Memory B cell (primary cell): ENCODE measurements around the gene VSIG10.
A peak's percentile ranks its signal among the peaks of the same experiment; 100 is the strongest.

ENCODE experiments used
- ATAC-seq: fragments of 150-1000 bp; cut with Tn5 transposase; 2 replicates; pipeline ENCODE4 v1.10.0; 2021; ENCODE audit warnings: low read depth, mild to moderate bottlenecking, moderate library complexity
- DNase-seq, 2 donors: peaks; one replicate each; pipeline ENCODE4 v3.0.0; 2022; ENCODE audit warnings: low spot score in 2 of 2
- H3K27ac Mint-ChIP-seq: one replicate; pipeline ENCODE4 v1.8.0; 2022; ENCODE audit warnings: mild to moderate bottlenecking, moderate library complexity, mixed read lengths
- H3K27me3 Mint-ChIP-seq: one replicate; pipeline ENCODE4 v1.8.0; 2022; ENCODE audit warnings: mixed read lengths
- H3K36me3 Mint-ChIP-seq: one replicate; pipeline ENCODE4 v1.8.0; 2022; ENCODE audit warnings: mild to moderate bottlenecking, mixed read lengths
- H3K4me1 Mint-ChIP-seq: one replicate; pipeline ENCODE4 v1.8.0; 2022; ENCODE audit warnings: mixed read lengths
- H3K4me3 Mint-ChIP-seq: one replicate; pipeline ENCODE4 v1.8.0; 2022; ENCODE audit warnings: mild to moderate bottlenecking, moderate library complexity, mixed read lengths
- H3K9me3 Mint-ChIP-seq: one replicate; pipeline ENCODE4 v1.8.0; 2022; ENCODE audit warnings: mixed read lengths

The VSIG10 gene

DNA sequence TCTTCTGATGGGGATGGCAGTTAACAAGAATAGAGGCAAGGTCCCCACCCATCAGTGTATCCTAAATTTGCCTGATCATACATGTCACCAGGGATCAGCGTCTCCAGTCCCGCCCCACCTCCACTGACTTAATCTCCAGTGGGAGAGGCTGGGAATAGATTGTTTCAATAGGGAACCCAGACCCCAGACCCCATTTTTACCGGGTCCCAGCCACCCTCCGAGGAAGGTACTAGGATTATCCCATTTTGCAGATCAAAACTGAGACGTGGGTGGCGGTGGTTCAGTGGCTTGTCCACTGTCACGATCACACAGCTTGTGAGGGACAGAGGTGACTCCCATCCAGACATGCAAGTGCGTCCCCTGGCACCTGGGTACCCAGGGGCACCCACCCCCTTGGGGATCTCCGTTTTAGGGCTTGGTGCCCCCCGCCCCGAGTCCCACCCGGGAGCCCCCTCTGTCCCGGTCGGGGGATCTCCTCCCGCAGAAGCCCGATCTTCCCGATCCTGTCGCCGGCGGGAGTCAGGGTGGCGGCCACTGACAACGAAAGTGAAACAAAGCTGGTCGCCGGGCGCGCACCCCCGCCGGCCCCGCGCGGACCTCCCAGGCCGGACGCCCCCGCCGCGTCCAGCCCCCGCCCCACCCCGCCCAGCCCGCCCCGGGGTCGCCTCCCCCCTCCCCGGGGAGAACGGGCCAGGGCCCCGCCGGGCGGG is 43.4 kb downstream of the VSIG10 start:
- Mint-ChIP-seq H3K27ac (peak overlapping the region; percentile 56), H3K9me3 (no peaks in the 10 kb centered on the region), H3K4me3 (peak overlapping the region; percentile 70), H3K36me3 (no peaks in the 10 kb centered on the region), H3K27me3 (no peaks in the 10 kb centered on the region), H3K4me1 (peaks cover 42% of the 10 kb centered on the region)
- peak; percentile 11 for ATAC-seq
- DNase-seq, result peak in 1 of 2 donors; percentile 30

DNA sequence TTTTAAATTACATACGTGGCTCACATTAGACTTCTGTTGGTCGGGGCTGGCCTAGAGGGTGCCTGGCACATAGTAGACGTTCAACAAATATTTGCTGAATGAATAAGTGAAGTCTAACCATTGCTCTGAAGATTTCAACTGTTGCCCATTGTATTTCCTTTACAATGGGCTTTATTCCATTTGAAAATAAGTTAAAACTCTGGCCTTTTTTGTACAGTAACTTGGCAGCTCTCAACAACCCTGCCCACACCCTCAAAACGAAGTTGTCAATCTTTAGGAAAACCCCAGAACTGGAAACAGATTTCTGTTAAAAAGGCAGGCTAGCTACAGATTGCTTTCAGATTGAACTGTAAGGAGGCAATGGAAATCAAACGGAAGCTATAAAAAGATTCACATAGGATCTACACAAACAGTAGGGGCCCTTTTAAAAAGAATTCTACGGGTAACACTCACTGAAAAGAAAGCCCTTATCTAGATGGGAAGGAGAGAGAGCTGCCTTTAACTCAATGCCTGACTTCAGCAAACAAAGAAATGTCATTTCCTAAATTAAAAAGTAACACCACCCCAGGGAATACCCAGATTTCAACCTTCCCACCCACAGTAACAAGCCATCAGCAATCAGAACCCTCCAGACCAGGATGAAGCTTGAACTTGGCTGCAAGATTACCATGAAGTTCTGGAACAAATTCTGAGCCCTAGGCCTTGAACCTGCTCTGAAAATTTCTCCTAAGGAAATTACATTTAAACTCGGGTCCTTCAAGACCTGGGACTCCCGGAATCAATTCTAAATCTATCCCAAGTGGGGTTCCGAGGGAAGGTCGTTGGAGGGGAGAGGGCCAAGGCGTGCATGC is 44.2 kb downstream of the VSIG10 start:
- H3K4me3 Mint-ChIP-seq, result peak overlapping the region; percentile 70

DNA sequence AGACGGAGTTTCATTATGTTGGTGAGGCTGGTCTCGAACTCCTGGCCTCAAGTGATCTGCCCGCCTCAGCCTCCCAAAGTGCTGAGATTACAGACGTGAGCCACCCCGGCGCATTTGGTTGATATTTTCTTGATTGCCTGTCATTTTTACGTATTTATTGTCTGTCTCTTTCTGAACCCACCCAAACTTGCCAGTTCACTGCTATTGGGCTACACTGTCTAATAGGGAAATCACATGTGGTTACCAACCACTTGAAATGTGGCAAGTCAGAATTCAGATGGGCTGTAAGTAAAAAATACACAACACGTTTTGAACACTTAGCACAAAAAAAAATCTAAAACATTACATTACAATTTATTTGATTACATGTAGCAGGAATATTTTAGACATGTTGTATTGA is 44.9 kb downstream of the VSIG10 start:
- ATAC-seq (no peak), DNase-seq (no peak)
- Mint-ChIP-seq H3K27me3 (no peaks in the 10 kb centered on the region), H3K27ac (no peak overlapping the region), H3K9me3 (no peaks in the 10 kb centered on the region), H3K36me3 (no peaks in the 10 kb centered on the region), H3K4me3 (no peak overlapping the region), H3K4me1 (peaks cover 29% of the 10 kb centered on the region)

More for the DNA sequence above, 44.2 kb downstream of the VSIG10 start:
- Mint-ChIP-seq H3K9me3 (no peaks in the 10 kb centered on the region), H3K4me1 (peaks cover 33% of the 10 kb centered on the region), H3K27ac (peak overlapping the region; percentile 56), H3K27me3 (no peaks in the 10 kb centered on the region), H3K36me3 (no peaks in the 10 kb centered on the region)
- ATAC-seq, result no peak
- DNase-seq, result no peak

DNA sequence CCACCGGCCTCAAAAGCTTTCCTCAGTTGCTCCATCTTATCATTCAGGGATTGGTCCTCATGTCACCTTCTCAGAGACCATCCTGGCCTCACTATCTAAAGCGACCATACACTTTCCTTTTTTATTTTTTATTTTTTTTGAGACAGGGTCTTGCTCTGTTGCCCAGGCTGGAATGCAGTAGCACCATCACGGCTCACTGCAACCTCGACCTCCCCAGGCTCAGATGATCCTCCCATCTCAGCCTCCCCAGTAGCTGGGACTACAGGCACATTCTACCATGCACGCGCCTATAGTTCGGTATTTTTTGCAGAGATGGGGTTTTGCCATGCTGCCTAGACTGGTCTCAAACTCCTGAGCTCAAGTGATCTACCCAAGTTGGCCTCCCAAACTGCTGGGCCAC is 45.6 kb downstream of the VSIG10 start:
- Mint-ChIP-seq H3K36me3 (no peaks in the 10 kb centered on the region), H3K4me3 (no peak overlapping the region), H3K4me1 (peaks cover 29% of the 10 kb centered on the region), H3K9me3 (no peaks in the 10 kb centered on the region), H3K27me3 (no peaks in the 10 kb centered on the region), H3K27ac (no peak overlapping the region)
- DNase-seq (no peak), ATAC-seq (no peak)

DNA sequence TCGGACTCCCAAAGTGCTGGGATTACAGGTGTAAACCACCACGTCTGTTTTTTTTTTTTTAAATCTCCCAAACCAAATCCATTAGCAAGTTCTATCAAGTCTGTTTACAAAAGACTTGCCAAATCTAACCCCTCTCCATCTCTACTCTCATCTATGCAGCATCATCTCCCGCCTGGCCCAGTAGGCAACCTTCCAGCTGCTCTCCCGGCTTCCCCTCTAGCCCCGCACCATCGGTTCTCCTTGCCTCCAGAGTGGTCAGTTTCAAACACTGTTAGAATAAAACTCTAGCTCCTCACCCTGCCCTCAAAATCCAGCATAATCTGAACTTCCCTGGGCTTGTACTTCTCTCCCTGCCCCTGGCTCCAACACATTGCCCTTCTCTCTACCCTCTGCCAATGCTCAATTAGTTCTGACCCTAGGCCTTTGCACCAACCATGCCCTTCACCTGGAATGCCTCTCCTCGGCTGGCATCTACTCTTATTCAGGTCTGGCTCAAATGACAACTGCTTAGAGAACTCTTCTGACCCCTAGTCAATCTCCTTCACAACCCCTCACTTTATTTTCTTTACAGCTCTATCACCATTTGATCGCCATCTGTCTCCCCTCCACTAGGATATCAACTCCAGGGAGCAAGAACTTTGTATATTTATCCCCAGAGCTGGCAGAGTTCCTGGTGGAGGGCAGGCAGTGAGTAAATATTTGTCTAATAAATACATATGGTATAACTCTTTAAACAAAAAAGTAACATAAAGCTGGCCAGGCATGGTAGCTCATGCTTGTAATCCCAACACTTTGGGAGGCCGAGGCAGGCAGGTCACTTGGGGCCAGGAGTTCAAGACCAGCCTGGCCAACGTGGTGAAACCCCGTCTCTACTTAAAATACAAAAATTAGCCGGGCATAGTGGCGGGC is 47.7 kb downstream of the VSIG10 start:
- peaks cover 14% of the 10 kb centered on the region for H3K4me1 Mint-ChIP-seq
- H3K27ac Mint-ChIP-seq, result no peak overlapping the region
- ATAC-seq (no peak), DNase-seq (no peak)
- H3K36me3 Mint-ChIP-seq, result peaks cover 3% of the 10 kb centered on the region
- no peaks in the 10 kb centered on the region for H3K27me3 Mint-ChIP-seq
- H3K4me3 Mint-ChIP-seq, result no peak overlapping the region
- no peaks in the 10 kb centered on the region for H3K9me3 Mint-ChIP-seq

DNA sequence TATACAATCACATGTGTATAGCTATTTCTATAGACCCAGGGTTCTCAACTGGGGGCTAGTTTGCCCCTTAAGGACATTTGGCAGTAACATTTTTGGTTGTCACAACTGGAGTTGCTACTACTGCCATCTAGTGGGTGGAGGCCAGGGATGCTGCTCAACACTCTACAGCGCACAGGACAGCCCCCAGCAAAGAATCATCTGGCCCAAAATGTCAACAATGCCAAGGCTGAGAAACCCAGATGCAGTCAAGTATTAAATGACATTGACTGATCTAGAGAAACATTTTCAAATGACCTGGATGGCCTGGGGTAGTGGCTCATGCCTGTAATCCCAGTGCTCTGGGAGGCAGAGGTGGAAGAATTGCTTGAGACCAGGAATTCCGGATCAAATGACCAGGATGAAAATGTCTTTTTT is 48.7 kb downstream of the VSIG10 start:
- ATAC-seq (peak; percentile 93), DNase-seq (peak; percentile 53 to 64)
- H3K27me3 Mint-ChIP-seq, result no peaks in the 10 kb centered on the region
- no peaks in the 10 kb centered on the region for H3K9me3 Mint-ChIP-seq
- peaks cover 5% of the 10 kb centered on the region for H3K36me3 Mint-ChIP-seq
- no peak overlapping the region for H3K4me3 Mint-ChIP-seq
- H3K4me1 Mint-ChIP-seq, result peaks cover 12% of the 10 kb centered on the region
- H3K27ac Mint-ChIP-seq, result no peak overlapping the region

DNA sequence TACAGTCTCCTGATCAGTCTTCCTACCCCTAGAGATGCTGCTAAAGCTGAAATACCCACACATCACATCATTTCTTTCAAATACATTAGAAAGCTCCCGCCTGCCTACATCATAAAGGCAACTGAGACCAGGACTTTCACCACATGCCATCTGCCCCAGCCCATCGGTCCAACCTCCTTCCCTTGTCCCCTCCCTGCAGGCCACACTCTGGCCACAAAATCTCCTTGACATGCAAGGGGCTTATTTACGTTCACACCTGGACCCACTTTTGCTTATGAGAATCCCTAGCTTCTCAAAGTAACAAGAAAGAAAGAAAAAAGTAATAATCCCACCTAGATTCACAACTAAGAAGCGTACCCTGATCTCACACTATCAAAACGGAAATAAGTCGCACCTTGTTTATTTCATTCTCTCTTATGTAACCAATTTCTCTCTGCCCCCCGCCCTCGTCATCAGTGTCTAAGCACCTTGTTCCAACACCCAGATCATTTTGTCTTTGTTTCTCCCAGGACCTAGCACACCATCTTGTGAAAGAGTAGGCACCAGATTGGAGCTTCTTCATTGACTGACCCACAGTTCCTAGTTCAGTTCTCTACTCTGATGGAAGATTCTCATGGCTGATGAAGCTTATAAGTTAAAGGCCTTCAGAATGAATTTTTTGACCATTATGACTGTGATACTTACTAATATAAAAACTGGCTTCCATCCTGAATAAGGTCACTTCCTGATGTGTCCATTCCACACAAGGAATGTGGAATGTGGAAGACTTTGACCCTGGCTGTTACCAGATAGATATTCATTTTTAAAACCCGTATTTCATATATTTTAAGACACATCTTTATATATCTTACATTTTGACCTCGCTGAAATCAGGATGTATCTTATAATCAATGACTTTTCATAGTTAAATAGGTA is 50.5 kb downstream of the VSIG10 start:
- no peak for DNase-seq
- H3K4me1 Mint-ChIP-seq, result peaks cover 5% of the 10 kb centered on the region
- no peak overlapping the region for H3K27ac Mint-ChIP-seq
- H3K36me3 Mint-ChIP-seq, result peaks cover 10% of the 10 kb centered on the region
- no peaks in the 10 kb centered on the region for H3K9me3 Mint-ChIP-seq
- H3K27me3 Mint-ChIP-seq, result no peaks in the 10 kb centered on the region
- H3K4me3 Mint-ChIP-seq, result no peak overlapping the region
- no peak for ATAC-seq

DNA sequence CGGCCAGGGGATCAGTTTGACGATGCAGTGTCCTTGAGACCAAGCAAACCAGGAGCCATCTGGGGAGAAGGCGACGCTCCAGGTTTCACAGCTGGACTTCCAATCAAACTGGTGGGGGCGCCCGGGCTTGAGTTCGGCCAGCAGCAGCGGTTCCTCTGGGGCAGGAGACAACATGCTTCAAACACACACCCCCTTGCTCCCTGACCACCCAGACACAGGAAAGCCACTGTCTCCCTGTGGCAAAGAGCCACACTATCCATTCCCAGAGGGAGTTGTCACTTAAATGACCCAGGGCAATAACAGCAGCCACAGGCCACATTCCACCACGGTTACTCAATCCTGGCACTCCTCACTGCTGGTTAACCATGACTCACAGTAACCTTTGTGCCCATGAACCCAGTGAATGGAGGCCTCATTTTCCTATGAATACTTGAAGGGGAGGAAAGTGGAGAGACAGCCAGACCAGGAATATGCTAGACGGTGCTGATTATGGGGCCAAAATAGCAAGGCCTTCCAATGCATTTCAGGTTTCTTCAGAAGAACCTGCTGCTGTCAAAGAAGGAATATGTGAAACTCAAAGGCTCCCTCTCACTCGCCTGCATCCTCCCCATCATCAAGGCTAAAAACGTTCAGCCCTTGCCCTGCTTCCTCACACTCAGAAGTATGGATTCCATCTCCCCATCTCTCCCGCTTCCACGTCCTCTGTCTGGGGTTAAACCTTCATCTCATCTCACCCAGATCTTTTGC is 51.3 kb downstream of the VSIG10 start:
- no peak overlapping the region for H3K4me3 Mint-ChIP-seq
- no peak overlapping the region for H3K27ac Mint-ChIP-seq
- no peaks in the 10 kb centered on the region for H3K9me3 Mint-ChIP-seq
- no peaks in the 10 kb centered on the region for H3K27me3 Mint-ChIP-seq
- ATAC-seq, result no peak
- no peak for DNase-seq
- H3K36me3 Mint-ChIP-seq, result peaks cover 10% of the 10 kb centered on the region
- peaks cover 5% of the 10 kb centered on the region for H3K4me1 Mint-ChIP-seq

DNA sequence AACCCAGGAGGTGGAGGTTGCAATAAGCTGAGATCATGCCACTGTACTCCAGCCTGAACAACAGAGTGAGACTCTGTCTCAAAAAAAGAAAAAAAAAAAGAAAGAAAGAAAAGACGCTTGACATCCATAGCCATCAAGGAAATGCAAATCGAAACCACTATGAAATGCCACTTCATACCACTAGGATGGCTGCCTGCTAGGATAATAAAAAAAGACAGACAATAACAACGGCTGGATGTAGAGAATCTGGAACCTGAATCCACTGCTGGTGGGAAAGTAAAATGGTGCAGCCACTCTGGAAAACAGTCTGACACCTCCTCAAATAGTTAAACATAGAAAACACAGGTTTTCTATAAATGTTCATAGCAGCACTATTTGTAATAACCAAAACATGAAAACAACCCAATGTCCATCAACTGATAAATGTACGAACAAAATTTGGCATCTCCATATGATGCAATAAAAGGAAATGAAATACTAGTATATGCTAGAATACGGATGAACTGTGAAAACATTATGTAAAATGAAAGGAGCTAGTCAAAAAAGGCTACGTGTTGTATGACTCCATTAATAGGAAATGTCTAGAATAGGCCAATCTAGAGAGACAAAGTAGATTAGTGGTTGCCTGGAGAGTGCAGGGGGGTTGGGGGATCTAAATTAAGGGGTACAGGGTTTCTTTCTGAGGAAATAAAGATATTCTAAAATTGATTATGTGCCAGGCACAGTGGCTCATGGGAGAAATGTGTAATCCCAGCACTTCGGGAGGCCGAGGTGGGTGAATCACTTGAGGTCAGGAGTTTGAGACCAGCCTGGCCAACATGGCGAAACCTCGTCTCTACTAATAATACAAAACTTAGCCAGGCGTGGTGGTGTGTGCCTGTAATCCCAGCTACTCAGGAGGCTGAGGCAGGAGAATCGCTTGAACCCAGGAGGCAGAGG is 52.6 kb downstream of the VSIG10 start:
- H3K27me3 Mint-ChIP-seq, result no peaks in the 10 kb centered on the region
- peaks cover 10% of the 10 kb centered on the region for H3K36me3 Mint-ChIP-seq
- ATAC-seq, result no peak

DNA sequence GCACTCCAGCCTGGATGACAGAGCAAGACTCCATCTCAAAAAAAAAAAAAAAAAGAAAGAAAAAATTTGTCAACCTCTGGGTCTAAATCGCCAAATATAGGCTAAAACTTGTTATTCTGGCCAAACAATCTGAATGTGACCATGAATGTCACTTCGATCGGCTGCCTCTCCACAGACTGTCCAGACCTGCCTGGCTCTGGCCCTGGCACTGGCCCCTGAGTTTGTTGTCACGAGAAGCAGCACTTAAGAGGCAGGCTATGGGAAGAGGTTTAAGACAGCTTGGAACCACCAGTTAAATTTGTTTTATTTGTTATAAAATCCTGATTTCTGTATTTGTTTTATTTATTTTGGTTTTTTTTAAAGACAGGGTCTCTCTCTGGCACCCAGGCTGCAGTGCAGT is 57.4 kb downstream of the VSIG10 start:
- Mint-ChIP-seq H3K27ac (no peak overlapping the region), H3K9me3 (no peaks in the 10 kb centered on the region), H3K4me1 (no peaks in the 10 kb centered on the region), H3K27me3 (no peaks in the 10 kb centered on the region), H3K36me3 (peaks cover 17% of the 10 kb centered on the region), H3K4me3 (no peak overlapping the region)
- DNase-seq (no peak), ATAC-seq (no peak)

More for the DNA sequence above, 52.6 kb downstream of the VSIG10 start:
- Mint-ChIP-seq H3K4me3 (no peak overlapping the region), H3K27ac (peak overlapping the region; percentile 11), H3K4me1 (peaks cover 5% of the 10 kb centered on the region), H3K9me3 (no peaks in the 10 kb centered on the region)
- DNase-seq, result no peak

DNA sequence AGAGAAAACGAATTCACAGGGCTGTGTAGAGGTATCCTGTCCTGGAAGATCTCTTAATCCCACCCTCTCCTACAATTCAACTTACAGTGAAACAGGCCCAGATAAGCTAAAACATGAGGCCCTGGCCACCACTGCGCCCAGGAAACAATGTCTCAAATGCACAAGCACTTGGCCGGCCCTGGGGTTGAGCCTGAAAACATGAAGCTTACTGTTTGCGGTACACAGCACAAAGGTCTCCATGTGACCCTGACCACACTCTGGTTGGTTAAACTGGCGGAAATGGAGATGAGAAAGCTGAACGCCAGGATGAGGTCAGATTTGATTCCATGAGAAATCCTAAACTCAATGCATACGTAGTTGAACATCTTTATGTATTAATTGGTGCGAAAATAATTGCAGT is 59.2 kb downstream of the VSIG10 start:
- H3K4me1 Mint-ChIP-seq, result no peaks in the 10 kb centered on the region
- H3K27ac Mint-ChIP-seq, result no peak overlapping the region
- peaks cover 17% of the 10 kb centered on the region for H3K36me3 Mint-ChIP-seq
- H3K4me3 Mint-ChIP-seq, result no peak overlapping the region
- H3K27me3 Mint-ChIP-seq, result no peaks in the 10 kb centered on the region
- H3K9me3 Mint-ChIP-seq, result no peaks in the 10 kb centered on the region
- DNase-seq, result no peak
- no peak for ATAC-seq

DNA sequence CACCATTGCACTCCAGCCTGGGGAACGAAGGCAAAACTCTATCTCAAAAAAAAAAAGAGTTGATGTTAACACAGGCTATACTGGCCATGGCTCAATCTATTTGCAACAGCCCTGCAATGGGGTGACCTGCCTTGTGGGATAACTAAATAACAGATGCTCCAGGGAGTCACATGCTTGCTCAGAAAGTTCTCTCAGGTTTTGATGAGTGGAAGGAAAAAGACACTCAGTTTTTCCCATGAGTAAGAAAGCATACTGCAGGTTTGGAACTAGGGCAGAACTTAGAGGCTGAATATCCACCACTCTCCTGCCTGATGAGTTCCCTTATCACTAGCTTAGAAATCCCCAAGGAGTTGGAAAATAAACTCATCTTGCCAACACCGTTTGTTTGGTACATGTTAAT is 59.7 kb downstream of the VSIG10 start:
- Mint-ChIP-seq H3K27ac (no peak overlapping the region), H3K27me3 (no peaks in the 10 kb centered on the region), H3K36me3 (peaks cover 18% of the 10 kb centered on the region), H3K4me3 (no peak overlapping the region), H3K9me3 (no peaks in the 10 kb centered on the region), H3K4me1 (no peaks in the 10 kb centered on the region)
- DNase-seq (no peak), ATAC-seq (no peak)
